GM20431 (cell line): ENCODE measurements around the gene KCTD15.

Experiments
- in situ Hi-C: fragments of 300-500 bp; cut with MseI, MboI; formaldehyde crosslinking; loops from one replicate; pipeline ENCODE4 v1.15.0; 2020; ENCODE audit warnings: low sequenced_read_pairs; ENCODE audit not compliant: unreplicated experiment

KCTD15 gene

GRCh38 chr19:33796164-33796875 is at the start of gene KCTD15:
Gene KCTD15, plus strand, starts transcription at chr19:33796870. Its CDS starts 3,585 bp downstream, at chr19:33800455.
- in situ Hi-C loops = loop anchor here (25.0 kb wide), 1 partner anchor 291 kb away; no protein-coding TSS in a partner anchor

DNA sequence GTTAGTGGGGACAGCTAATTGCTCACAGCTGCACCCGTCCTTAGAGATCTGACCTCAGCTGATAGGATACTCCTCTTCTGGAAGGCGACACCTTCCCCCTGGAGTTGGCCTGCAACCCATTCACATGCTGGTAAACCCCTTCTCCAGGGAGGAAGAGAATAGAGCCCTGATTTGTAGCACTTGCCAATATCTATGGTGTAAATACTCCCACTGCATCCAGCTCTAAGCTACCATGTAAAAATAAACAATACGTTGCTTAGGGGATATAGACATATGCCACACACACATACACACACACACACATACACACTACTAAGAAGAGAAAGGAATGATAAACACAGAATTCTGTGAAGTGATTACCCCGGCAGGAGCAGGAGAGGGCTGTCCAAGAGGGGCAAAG is 49.4 kb upstream of the KCTD15 start:
- in situ Hi-C loops = no loop called here

DNA sequence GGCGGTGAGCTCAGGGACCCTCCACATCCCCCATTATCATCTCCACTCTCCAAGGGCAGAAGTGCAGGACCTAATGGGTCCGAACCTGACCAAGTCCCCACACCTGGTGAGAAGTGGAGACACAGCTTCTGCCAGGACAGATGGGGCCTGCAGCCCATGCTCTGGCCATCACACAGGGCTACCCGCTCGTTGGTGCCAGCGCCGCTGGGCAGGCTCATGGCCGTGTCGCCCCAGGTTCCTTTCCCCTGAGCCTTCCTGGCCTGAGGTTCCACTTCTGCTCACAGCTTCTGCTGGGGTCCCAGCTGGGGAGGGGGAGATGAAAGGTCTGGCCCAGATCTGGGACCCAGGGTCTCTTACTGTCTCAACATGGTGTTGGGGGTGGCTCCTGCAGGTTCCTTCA is 48.4 kb upstream of the KCTD15 start:
- in situ Hi-C loops = no loop called here

- in situ Hi-C loops = no loop called here
These were observed 47.7 kb upstream of the KCTD15 start for GRCh38 chr19:33749016-33749415.

DNA sequence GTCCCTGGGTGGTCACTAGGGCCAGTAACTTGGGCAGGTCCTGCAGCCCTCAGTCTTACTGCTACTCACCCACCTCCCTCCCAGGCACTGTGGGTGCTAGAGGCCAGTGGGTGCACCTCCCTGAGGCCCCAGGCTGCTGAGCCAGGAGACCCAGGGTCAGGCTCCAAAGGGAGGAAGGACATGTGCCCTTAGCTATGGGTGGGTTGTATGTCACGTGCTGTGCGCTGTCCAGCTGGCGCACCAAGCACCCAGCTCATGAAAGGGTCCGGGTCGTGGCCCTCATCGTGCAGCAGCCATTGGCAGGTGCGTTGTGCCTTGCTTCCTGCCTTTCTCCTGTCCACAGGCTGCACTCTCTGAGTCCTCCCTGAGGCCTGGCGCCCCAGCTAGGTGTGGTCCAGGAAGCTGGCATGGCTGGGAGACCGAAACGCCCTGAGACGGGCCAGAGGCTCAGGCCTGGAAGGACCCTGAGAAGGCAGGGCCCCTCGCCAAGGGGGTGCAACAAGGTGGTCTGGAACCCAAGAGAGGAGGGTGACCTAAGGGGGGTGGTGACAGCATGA is 47.0 kb upstream of the KCTD15 start:
- in situ Hi-C loops = loop anchor here (25.0 kb wide), 1 partner anchor 512 kb away; the partner anchor contains the start of gene SLC7A10

DNA sequence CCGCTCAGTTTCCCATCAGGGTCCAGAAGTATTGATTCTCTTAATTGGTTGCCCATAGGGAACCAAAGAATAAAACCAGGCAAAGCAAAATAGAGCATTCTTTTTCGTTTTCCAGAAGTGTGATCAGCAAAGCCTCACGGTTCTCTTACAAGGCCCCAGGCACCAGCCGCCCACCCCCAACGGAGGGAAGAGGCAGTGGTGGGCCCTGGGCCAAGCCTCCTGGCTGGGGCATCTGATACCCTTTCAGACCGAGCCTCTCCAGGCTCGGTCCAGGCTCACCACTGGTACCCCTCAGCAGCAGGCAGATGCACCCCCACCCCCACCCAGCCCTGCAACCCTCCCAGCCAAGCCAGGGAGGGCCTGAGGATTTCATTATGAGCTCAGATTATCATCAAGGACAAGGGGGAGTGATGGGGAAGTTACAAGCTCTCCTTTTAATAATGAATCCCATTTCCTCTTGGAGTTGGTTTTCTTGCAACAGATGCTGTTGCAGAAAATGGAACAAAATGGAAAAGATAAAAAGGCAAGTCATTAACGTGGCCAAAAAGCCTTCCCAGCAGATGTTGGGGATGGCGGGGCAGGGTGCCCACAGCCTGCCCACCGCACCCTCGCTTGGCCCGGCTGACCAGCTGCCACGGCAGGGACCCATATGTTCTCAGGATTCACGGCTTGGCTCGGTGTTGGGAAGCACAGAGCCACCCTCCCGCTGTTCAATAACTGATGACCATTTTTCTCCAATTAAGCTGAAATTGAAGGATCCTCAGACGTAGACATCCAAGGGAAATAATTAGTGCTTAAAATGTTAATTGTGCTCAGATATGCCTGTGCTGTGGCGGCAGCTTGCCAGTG is 45.9 kb upstream of the KCTD15 start:
- in situ Hi-C loops = loop anchor here (25.0 kb wide), 1 partner anchor 514 kb away; the partner anchor contains the start of gene SLC7A10

DNA sequence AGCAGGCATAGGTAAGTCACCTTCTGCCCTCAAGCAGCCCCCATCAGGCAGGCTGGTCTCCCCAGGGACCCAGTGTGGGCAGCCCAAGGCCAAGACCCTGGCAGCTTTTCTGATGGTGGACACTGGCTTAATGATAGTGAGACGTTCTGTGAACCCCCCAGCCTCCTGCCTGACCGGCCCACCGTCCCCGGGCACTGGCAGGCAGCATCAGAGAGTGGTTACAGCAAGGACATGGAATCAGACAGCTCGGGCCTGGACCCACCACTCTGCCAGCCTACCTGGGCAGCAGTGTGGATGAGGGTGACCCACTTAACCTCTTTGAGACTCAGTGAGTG is 45.3 kb upstream of the KCTD15 start:
- in situ Hi-C loops = loop anchor here (25.0 kb wide), 1 partner anchor 514 kb away; the partner anchor contains the start of gene SLC7A10

- in situ Hi-C loops = loop anchor here (25.0 kb wide), 1 partner anchor 515 kb away; the partner anchor contains the start of gene SLC7A10
These were observed 44.5 kb upstream of the KCTD15 start for GRCh38 chr19:33752018-33752800.

GRCh38 chr19:33752945-33753344 is 43.7 kb upstream of the KCTD15 start:
- in situ Hi-C loops = loop anchor here (25.0 kb wide), 1 partner anchor 516 kb away; the partner anchor contains the start of gene SLC7A10

- in situ Hi-C loops = loop anchor here (25.0 kb wide), 1 partner anchor 517 kb away; the partner anchor contains the start of gene SLC7A10
These were observed 42.3 kb upstream of the KCTD15 start for GRCh38 chr19:33754361-33754760.

GRCh38 chr19:33755099-33756035 is 41.3 kb upstream of the KCTD15 start:
- in situ Hi-C loops = loop anchor here (25.0 kb wide), 1 partner anchor 518 kb away; the partner anchor contains the start of gene SLC7A10

- in situ Hi-C loops = loop anchor here (25.0 kb wide), 1 partner anchor 519 kb away; the partner anchor contains the start of gene SLC7A10
These were observed 40.5 kb upstream of the KCTD15 start for GRCh38 chr19:33756177-33756576.

GRCh38 chr19:33758541-33759013 is 38.1 kb upstream of the KCTD15 start:
- in situ Hi-C loops = loop anchor here (25.0 kb wide), 1 partner anchor 521 kb away; the partner anchor contains the start of gene SLC7A10

GRCh38 chr19:33759356-33759755 is 37.3 kb upstream of the KCTD15 start:
- in situ Hi-C loops = loop anchor here (25.0 kb wide), 1 partner anchor 522 kb away; the partner anchor contains the start of gene SLC7A10

DNA sequence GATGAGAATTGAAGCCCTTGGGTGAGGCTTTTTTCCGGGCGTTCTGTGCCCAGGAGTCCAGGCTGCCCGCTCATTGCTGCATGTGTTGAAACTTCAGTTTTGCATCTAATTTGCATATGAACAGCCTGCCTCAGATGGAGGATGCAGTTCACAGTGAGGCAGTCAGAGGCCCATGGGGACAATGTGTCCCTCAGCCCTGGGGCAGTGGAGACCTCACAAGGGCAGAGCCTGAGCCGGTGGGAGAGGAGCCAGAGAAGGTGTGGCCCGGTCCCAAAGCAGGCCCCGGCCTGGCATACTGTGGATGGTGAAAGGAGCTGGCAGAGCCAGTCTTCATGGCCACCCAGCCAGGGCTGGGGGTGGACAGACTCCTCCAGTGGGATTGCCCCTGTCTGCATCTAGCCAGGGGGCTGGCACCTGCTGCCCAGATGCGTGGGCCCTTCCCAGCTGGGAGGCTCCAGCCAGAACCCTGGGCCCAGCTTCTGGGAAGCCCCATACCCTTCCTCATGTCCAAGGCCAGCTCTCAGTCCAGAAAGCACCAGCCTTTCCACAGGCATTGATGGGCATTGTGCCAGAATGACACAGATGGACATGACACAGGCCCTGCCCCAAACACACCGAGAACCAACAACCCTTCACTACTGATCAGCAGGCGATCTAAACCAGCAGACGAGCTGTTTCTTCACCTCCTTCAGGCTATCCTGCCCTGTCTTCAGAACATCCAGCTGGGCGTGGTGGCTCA is 32.9 kb upstream of the KCTD15 start:
- in situ Hi-C loops = loop anchor here (25.0 kb wide), 1 partner anchor 527 kb away; the partner anchor contains the start of gene SLC7A10

DNA sequence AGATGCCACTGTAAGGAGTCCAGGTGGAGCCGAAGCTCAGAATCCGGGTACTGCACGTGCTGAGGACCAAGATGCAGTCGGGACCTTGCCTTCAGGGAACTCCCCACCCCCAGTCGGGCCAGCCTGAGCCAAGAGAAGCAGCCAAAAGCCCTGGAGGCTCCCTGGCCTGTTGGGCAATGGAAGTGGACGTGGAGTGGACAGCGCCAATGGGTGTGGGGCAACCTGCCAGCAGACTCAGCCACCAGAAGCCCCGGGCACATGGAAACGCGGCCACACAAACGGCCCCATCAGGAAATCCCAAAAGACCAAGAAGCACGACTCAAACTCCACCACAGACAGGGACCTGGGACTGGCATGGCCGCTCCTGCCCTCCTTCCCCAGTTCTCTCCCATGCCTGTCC is 30.0 kb upstream of the KCTD15 start:
- in situ Hi-C loops = loop anchor here (25.0 kb wide), 1 partner anchor 529 kb away; the partner anchor contains the start of gene SLC7A10

DNA sequence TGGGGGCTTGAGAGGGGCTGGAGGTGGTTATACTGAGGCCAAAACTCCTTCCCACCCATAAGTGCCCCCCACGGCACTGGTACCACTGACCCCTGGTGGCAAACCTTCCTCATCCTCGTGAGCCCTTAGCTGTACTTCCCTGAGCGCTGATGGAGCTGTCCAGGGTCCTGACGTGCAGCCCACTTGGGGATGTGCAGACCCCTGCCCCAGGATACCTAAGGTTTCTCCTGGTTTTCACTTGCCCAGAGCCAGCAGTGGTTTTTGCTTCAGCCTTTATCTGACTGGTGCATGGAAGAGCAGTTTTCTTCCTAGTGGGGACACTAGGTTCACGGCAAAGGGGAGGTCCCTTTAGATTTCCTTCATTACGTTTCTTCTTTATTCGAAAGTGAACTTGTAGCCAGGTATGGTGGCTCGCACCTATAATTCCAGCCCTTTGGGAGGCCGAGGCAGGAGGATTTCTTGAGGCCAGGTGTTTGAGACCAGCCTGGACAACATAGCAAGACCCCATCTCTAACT is 28.7 kb upstream of the KCTD15 start:
- in situ Hi-C loops = loop anchor here (25.0 kb wide), 1 partner anchor 531 kb away; the partner anchor contains the start of gene SLC7A10
